ENCODE results near the gene TGM3.

The TGM3 gene

GRCh38 chr20:2361035-2361593 lies 65.3 kb downstream of the TGM3 start:
- TF ChIP-seq SETDB1 (IDR thresholded peaks at IDR 0.05; ENCODE audit: insufficient read length, low read length) (peak; percentile 95), PRDM4 (tag by site-specific recombination; IDR thresholded peaks at IDR 0.05) (no peak), ZNF623 (tag by site-specific recombination; IDR thresholded peaks at IDR 0.05) (no peak), ZNF791 (tag by site-specific recombination; IDR thresholded peaks at IDR 0.05) (peak; percentile 93), ZNF530 (tag by site-specific recombination; IDR thresholded peaks at IDR 0.05; ENCODE audit: low read depth) (no peak), ZNF140 (tag by site-specific recombination; IDR thresholded peaks at IDR 0.05) (no peak), TRIM28 (IDR thresholded peaks at IDR 0.05; ENCODE audit: borderline replicate concordance, low read length) (peak; percentile 84), ZNF621 (tag by site-specific recombination; IDR thresholded peaks at IDR 0.05) (no peak)
- no peaks in the 10 kb centered on the region for H3K36me3 ChIP-seq (ENCODE audit: control insufficient read depth in 2 of 2, insufficient read depth in 1 of 2, low read length in 2 of 2)
- POLR2A ChIA-PET: no interaction called here
- no peak overlapping the region for H3K27ac ChIP-seq (ENCODE audit: extremely low read depth, low read depth, low read length)
- H3K4me3 ChIP-seq (ENCODE audit: low read depth, low read length): no peak overlapping the region
- CTCF ChIA-PET: interaction anchor here (0.6 to 1.0 kb wide), 2 partner anchors 28 to 476 kb away, joined by 3 to 4 read pairs; no protein-coding TSS in a partner anchor
- no peaks in the 10 kb centered on the region for H3K4me1 ChIP-seq (ENCODE audit: control insufficient read depth, insufficient read depth, low read length)
- peaks cover 2% of the 10 kb centered on the region; the same call in 1 of the 2 replicates for H3K9me3 ChIP-seq (ENCODE audit: control insufficient read depth, insufficient read depth, low read depth, low read length)

GRCh38 chr20:2363187-2363586 lies 67.4 kb downstream of the TGM3 start:
- TF ChIP-seq HIC1 (tag by site-specific recombination; IDR thresholded peaks at IDR 0.05) (no peak), ZNF629 (tag by site-specific recombination; IDR thresholded peaks at IDR 0.05) (no peak), ZFP37 (tag by site-specific recombination; IDR thresholded peaks at IDR 0.05) (no peak), ZNF2 (tag by site-specific recombination; IDR thresholded peaks at IDR 0.05) (no peak), ZNF776 (tag by site-specific recombination; IDR thresholded peaks at IDR 0.05; ENCODE audit: borderline replicate concordance) (no peak), KLF7 (tag by site-specific recombination; IDR thresholded peaks at IDR 0.05; ENCODE audit: borderline replicate concordance) (no peak), HOXA7 (CRISPR knock-in tag; IDR thresholded peaks at IDR 0.05; ENCODE audit: borderline replicate concordance) (no peak), ZNF341 (tag by site-specific recombination; IDR thresholded peaks at IDR 0.05; ENCODE audit: low read depth) (no peak), ZNF664 (tag by site-specific recombination; IDR thresholded peaks at IDR 0.05) (no peak), KLF8 (tag by site-specific recombination; IDR thresholded peaks at IDR 0.05) (no peak), IKZF3 (tag by site-specific recombination; IDR thresholded peaks at IDR 0.05) (no peak)
- Histone ChIP-seq H3K9me3 (ENCODE audit: control insufficient read depth, insufficient read depth, low read depth, low read length) (peaks cover 2% of the 10 kb centered on the region; the same call in 1 of the 2 replicates), H3K4me3 (ENCODE audit: low read depth, low read length) (no peak overlapping the region), H3K4me1 (ENCODE audit: control insufficient read depth, insufficient read depth, low read length) (no peaks in the 10 kb centered on the region), H3K36me3 (ENCODE audit: control insufficient read depth in 2 of 2, insufficient read depth in 1 of 2, low read length in 2 of 2) (no peaks in the 10 kb centered on the region), H3K27ac (ENCODE audit: extremely low read depth, low read depth, low read length) (no peak overlapping the region)
- ChIA-PET CTCF (interaction anchor here (0.6 to 1.9 kb wide), 4 partner anchors 14 to 746 kb away, joined by 3 to 5 read pairs (median 4); no protein-coding TSS in a partner anchor), POLR2A (no interaction called here)

All from HEK293 (cell line).